PC-3 (cell line): ENCODE data around the gene TELO2. TPM values are rescaled to one million over a fixed set of nuclear protein-coding genes. Genes with fewer than 3 reads are reported as not detected.

ENCODE experiments used
- ATAC-seq: fragments of 200-7000 bp; cut with Tn5 transposase; 2 replicates; pipeline ENCODE4 v1.9.1; 2020; ENCODE audit warnings: mild to moderate bottlenecking, moderate library complexity
- BruUV-seq: library from RNA; stranded (reverse); fragments of 400-500 nt; replicated peaks from 2 replicates; lab custom pipeline; 2021; lab: Mats Ljungman, UMichigan
- CTCF ChIA-PET: fragments of 300-600 bp; sonication (Branson Sonifier 250); formaldehyde crosslinking; loops from one replicate; lab custom pipeline; 2022; ENCODE audit warnings: antibody characterized with exemption; lab: Charles Lee
- POLR2A ChIA-PET: fragments of 300-600 bp; sonication (Branson Sonifier 250); formaldehyde crosslinking; loops from one replicate; lab custom pipeline; 2022; ENCODE audit warnings: antibody characterized with exemption; ENCODE audit not compliant: unreplicated experiment; lab: Charles Lee
- DNase-seq: peaks from one replicate; pipeline ENCODE4 v3.0.0-alpha.2; 2015
- H2AFZ ChIP-seq: fragments of 300-600 bp; sonication (generic); 2 replicates; pipeline ENCODE4 v1.6.0; 2016; ENCODE audit warnings: antibody characterized with exemption, low read length
- H3F3A ChIP-seq: fragments of 300-600 bp; sonication (generic); one replicate; pipeline ENCODE4 v1.6.0; 2017; ENCODE audit warnings: antibody characterized with exemption, low read length, control low read depth, mild to moderate bottlenecking; ENCODE audit not compliant: unreplicated experiment
- H3K27ac ChIP-seq: fragments of 300-600 bp; sonication (generic); 2 replicates; pipeline ENCODE4 v1.5.1; 2016; ENCODE audit warnings: mild to moderate bottlenecking, low read length
- H3K27me3 ChIP-seq: fragments of 300-600 bp; sonication (generic); 2 replicates; pipeline ENCODE4 v1.6.1; 2016; ENCODE audit warnings: low read length, mixed read lengths
- H3K36me3 ChIP-seq: fragments of 300-600 bp; sonication (generic); 2 replicates; pipeline ENCODE4 v1.6.1; 2016; ENCODE audit warnings: low read depth, mixed run types, low read length, mixed read lengths
- H3K4me1 ChIP-seq: fragments of 300-600 bp; sonication (generic); 2 replicates; pipeline ENCODE4 v1.5.1; 2016; ENCODE audit warnings: low read length; ENCODE audit not compliant: insufficient read depth
- H3K4me2 ChIP-seq: fragments of 300-600 bp; sonication (generic); 2 replicates; pipeline ENCODE4 v1.6.0; 2016; ENCODE audit warnings: low read length
- H3K4me3 ChIP-seq: fragments of 300-600 bp; sonication (generic); 2 replicates; pipeline ENCODE4 v1.5.1; 2016; ENCODE audit warnings: mild to moderate bottlenecking, low read length, mixed read lengths
- H3K79me2 ChIP-seq: fragments of 300-600 bp; sonication (generic); 2 replicates; pipeline ENCODE4 v1.6.1; 2017; ENCODE audit warnings: low read length, mixed read lengths
- H3K9ac ChIP-seq: fragments of 300-600 bp; sonication (generic); 2 replicates; pipeline ENCODE4 v1.6.0; 2016; ENCODE audit warnings: mild to moderate bottlenecking, low read length
- H3K9me2 ChIP-seq: fragments of 300-600 bp; sonication (generic); replicated peaks from 2 replicates; pipeline ENCODE4 v1.6.1; 2016; ENCODE audit warnings: mixed run types, low read length, mixed read lengths
- H3K9me3 ChIP-seq: fragments of 300-600 bp; sonication (generic); 2 replicates; pipeline ENCODE4 v1.6.1; 2016; ENCODE audit warnings: low read length, mixed read lengths
- H4K20me1 ChIP-seq: fragments of 300-600 bp; sonication (generic); 2 replicates; pipeline ENCODE4 v1.6.1; 2016; ENCODE audit warnings: low read length, mixed read lengths
- EZH2 ChIP-seq: fragments of 300-600 bp; sonication (generic); IDR thresholded peaks from one replicate; pipeline ENCODE4 v1.6.1; 2017; ENCODE audit warnings: antibody characterized with exemption, mild to moderate bottlenecking, low read length; ENCODE audit not compliant: unreplicated experiment
- EZH2phosphoT487 ChIP-seq: fragments of 300-600 bp; sonication (generic); IDR thresholded peaks from 2 replicates; pipeline ENCODE4 v1.6.1; 2018; ENCODE audit warnings: mild to moderate bottlenecking, antibody characterized with exemption, low read length, borderline replicate concordance
- intact Hi-C: fragments of 100-400 bp; cut with micrococcal nuclease; formaldehyde crosslinking; loops from 2 replicates; pipeline ENCODE4 v1.9.0; 2023
- total RNA-seq: library from RNA; depleted of rRNA; stranded (reverse); fragments of >200 nt; gene quantifications from 2 replicates; pipeline ENCODE4 v1.2.3, GENCODE V29; 2014
- TF ChIP-seq, protein P1 (sequence below): fragments of 300-600 bp; sonication (generic); conservative IDR thresholded peaks from 2 replicates; pipeline ENCODE4 v1.5.1; 2017; ENCODE audit warnings: antibody characterized with exemption, low read depth, mild to moderate bottlenecking, low read length

TELO2 gene
- total RNA-seq, 1 experiment from 2014 or later = 37.8 TPM

DNA sequence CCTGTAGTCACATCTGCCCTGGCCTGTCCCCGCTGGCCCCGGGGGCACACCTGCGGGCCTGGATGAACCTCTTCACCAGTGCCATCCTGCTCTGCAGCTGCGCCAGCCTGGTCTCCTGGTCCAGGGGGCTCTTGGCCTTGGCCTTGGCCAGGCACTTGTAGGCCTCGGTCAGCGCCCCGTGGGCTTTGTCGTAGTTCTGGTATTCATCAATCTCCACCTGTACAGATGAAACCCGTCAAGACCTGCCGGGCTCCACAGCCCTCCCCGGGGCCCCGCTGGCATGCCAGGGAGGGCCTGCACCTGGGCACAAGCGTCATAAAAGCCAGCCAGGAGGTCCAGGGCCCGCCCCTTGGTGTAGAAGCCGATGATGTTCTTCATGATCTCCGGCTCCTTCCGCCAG lies 26.7 kb downstream of the TELO2 start:
- H3K79me2 ChIP-seq = no peaks in the 10 kb centered on the region
- POLR2A ChIA-PET = no interaction called here
- CTCF ChIA-PET = no interaction called here
- H2AFZ ChIP-seq = no peak overlapping the region
- H3K27ac ChIP-seq = no peak overlapping the region
- no peaks in the 10 kb centered on the region for H3F3A ChIP-seq
- H3K36me3 ChIP-seq = no peaks in the 10 kb centered on the region
- no peaks in the 10 kb centered on the region for H4K20me1 ChIP-seq
- H3K27me3 ChIP-seq = no peaks in the 10 kb centered on the region
- no peak for TF ChIP-seq EZH2
- TF ChIP-seq, protein P1, sequence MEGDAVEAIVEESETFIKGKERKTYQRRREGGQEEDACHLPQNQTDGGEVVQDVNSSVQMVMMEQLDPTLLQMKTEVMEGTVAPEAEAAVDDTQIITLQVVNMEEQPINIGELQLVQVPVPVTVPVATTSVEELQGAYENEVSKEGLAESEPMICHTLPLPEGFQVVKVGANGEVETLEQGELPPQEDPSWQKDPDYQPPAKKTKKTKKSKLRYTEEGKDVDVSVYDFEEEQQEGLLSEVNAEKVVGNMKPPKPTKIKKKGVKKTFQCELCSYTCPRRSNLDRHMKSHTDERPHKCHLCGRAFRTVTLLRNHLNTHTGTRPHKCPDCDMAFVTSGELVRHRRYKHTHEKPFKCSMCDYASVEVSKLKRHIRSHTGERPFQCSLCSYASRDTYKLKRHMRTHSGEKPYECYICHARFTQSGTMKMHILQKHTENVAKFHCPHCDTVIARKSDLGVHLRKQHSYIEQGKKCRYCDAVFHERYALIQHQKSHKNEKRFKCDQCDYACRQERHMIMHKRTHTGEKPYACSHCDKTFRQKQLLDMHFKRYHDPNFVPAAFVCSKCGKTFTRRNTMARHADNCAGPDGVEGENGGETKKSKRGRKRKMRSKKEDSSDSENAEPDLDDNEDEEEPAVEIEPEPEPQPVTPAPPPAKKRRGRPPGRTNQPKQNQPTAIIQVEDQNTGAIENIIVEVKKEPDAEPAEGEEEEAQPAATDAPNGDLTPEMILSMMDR = no peak
- TF ChIP-seq EZH2phosphoT487 = no peak
- no peaks in the 10 kb centered on the region for H3K4me1 ChIP-seq
- ATAC-seq = no peak
- no peak overlapping the region for H3K4me3 ChIP-seq
- no peaks in the 10 kb centered on the region for H3K9me2 ChIP-seq
- H3K9ac ChIP-seq = no peak overlapping the region
- intact Hi-C loops = no loop called here
- H3K4me2 ChIP-seq = no peak overlapping the region
- H3K9me3 ChIP-seq = no peaks in the 10 kb centered on the region
- no peak for DNase-seq
- BruUV-seq = no TSS peak

DNA sequence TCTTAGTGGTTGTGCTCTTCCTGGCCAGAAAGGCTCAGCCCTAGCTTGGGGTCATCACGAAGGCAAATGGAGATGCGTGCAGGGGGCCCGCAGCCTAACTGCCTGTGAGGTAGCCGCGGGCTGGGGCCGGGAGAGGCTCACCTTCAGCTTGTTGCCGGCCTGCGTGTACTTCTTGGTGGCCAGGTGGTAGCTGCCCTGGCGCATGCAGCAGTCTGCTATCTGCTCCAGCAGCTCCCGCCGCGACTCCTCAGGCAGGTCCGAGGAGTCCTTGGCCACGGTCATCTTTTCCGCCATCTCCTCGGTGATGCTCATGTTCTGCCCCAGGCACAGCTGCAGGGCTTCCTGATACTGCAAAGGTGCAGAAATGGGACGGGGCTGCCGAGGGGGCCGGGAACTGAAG lies 27.3 kb downstream of the TELO2 start:
- H3K9ac ChIP-seq = no peak overlapping the region
- no peak for ATAC-seq
- intact Hi-C loops = no loop called here
- H3K79me2 ChIP-seq = no peaks in the 10 kb centered on the region
- no peak overlapping the region for H3K27ac ChIP-seq
- H3K4me3 ChIP-seq = no peak overlapping the region
- no peaks in the 10 kb centered on the region for H3K9me2 ChIP-seq
- no peaks in the 10 kb centered on the region for H3K4me1 ChIP-seq
- H3F3A ChIP-seq = no peaks in the 10 kb centered on the region
- TF ChIP-seq, protein P1 = no peak
- TF ChIP-seq EZH2 (no peak), EZH2phosphoT487 (no peak)
- H2AFZ ChIP-seq = no peak overlapping the region
- H3K9me3 ChIP-seq = no peaks in the 10 kb centered on the region
- no peaks in the 10 kb centered on the region for H3K36me3 ChIP-seq
- no peaks in the 10 kb centered on the region for H3K27me3 ChIP-seq
- no TSS peak for BruUV-seq
- DNase-seq = no peak
- ChIA-PET POLR2A (no interaction called here), CTCF (no interaction called here)
- no peak overlapping the region for H3K4me2 ChIP-seq
- H4K20me1 ChIP-seq = no peaks in the 10 kb centered on the region

DNA sequence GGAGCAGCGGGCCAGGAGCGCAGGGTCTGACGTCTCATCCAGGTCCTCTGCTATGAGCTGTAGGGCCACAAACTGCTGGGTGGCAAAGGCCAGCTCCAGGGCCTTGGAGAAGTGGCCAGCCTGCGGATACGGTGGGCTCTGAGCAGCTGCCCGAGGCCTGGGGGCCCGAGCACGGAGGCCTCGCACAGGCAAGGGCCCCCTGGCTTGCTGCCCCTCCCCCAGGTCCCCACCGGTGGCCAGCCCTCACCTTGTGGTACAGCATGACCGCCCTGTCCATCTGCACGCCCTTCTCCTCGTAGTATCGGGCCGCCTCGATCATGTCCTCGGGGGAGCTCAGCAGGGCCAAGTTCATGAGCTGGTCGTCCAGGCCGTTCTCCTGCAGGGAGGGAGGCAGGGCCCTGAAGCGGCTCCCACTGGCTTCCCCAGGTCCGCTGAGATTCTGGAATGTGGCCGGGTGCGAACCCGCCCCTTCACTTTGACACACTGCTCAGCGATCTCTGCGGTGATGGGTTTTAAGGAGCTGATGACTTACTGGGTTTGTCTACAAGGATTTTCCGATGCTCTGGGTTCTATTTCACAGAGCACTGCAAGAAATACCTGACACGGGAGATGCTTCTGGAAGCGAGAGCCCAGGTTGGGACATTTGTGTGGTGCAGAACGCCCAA lies 30.6 kb downstream of the TELO2 start:
- CTCF ChIA-PET = no interaction called here
- no peak overlapping the region for H3K27ac ChIP-seq
- BruUV-seq = no TSS peak

More for the DNA sequence above, 30.6 kb downstream of the TELO2 start:
- Histone ChIP-seq H3K4me3 (no peak overlapping the region), H3K4me1 (no peaks in the 10 kb centered on the region), H3F3A (no peaks in the 10 kb centered on the region), H3K9ac (no peak overlapping the region), H3K9me3 (no peaks in the 10 kb centered on the region), H4K20me1 (no peaks in the 10 kb centered on the region), H3K79me2 (no peaks in the 10 kb centered on the region), H3K4me2 (no peak overlapping the region), H3K9me2 (no peaks in the 10 kb centered on the region), H3K27me3 (no peaks in the 10 kb centered on the region), H2AFZ (no peak overlapping the region), H3K36me3 (no peaks in the 10 kb centered on the region)
- TF ChIP-seq EZH2 = no peak
- TF ChIP-seq, protein P1 = no peak
- TF ChIP-seq EZH2phosphoT487 = no peak
- POLR2A ChIA-PET = no interaction called here
- intact Hi-C loops = no loop called here
- ATAC-seq (no peak), DNase-seq (no peak)
